Kidney tubule cell (primary cell): ENCODE data around the gene VDR.

Experiments
- DNase-seq: peaks from one replicate; pipeline ENCODE4 v3.0.0-alpha.2; 2018; ENCODE audit warnings: low spot score

VDR gene

GRCh38 chr12:47793015-47793681 is 111.6 kb downstream of the VDR start:
- DNase-seq = no peak

- DNase-seq = no peak
Measured at GRCh38 chr12:47791874-47792273, 112.9 kb downstream of the VDR start.
